HT-29 (cell line): Measurements from ENCODE around the gene DNAH7. TPM values are rescaled to one million over a fixed set of nuclear protein-coding genes. Genes with fewer than 3 reads are reported as not detected.
"Not testable (repeated sequence)": the region's sequence is repeated elsewhere in the genome, so short reads cannot be mapped to it uniquely, and the experiment has no call there.

Experiments used
- DNase-seq: peaks from one replicate; pipeline ENCODE4 v3.0.0-alpha.2; 2015; ENCODE audit warnings: low spot score
- total RNA-seq: library from RNA; depleted of rRNA; stranded (reverse); fragments of >200 nt; shearing (Covaris generic); gene quantifications from 2 replicates; pipeline ENCODE4 v1.2.3, GENCODE V29; 2014

Gene DNAH7
- total RNA-seq, 1 experiment from 2014 or later, result 0.58 TPM

DNA sequence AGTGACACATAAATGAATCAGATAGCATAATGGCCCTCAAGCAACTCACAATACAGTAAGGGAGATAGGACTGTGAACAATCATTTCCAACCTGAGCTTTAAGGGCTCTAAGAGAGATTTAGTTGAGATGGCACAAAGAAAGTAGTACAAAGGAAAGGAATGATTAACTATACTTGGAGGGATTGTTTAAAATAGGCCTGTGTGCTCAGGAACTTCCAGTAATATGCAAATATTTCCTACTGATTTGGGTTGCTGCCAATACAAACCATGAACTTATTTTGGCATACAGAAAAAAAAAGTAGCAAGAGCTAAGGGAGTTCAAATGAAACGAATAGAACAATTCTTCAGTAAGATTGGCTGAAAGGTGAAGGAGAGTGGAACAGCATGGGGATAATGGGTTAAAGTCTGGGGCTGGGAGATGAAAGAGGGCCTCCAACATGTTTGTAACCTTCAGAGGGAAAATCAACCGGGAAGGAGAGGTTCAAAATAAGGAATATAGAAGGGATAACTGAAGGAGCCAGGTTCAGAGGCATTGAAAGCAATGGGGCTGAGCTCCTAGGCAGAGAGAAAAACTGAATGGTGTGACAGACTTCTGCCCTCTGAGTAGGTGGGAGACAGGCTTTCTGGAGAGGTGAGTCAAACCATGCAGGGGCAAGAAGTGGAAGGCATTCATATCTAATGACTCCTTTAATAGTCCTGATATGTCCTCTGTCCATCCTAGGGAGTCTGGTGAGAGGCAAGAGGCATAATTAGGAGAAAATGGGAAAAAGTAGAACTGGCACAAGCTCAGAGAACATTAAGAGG is 83.5 kb downstream of the DNAH7 start:
- no peak for DNase-seq

DNA sequence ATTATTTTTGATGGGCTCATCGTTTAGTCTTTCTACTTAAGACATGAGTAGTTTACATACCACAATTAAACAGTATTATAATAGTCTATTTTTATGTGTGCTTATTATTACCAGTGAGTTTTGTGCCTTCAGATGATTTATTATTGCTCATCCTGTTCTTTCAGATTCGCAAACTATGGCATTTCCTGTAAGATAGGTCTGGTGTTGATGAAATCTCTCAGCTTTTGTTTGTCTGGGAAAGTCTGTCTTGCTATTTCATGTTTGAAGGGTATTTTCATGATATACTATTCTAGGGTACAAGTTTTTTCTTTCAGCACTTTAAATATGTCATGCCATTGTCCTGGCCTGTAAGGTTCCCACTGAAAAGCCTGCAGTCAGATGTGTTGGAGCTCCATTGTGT is 101.3 kb downstream of the DNAH7 start:
- no peak for DNase-seq

DNA sequence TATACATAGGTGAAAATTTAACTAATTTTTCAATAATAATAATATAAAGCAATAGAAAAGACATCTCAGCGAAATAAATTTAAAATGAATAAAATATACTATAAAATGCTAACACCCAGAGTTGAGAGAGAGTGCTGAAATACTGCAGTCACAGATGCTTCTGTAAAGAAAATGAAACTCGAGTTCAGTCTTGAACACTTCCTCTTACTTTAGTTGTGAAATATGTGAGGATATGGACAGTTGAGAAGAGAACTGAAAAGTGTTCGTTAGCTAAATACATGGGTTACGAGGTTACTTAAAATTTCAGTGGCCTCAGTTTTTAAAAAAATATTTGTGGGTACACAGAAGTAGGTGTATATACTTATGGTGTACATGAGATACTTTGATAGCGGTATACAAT is 106.8 kb downstream of the DNAH7 start:
- DNase-seq, result no peak

DNA sequence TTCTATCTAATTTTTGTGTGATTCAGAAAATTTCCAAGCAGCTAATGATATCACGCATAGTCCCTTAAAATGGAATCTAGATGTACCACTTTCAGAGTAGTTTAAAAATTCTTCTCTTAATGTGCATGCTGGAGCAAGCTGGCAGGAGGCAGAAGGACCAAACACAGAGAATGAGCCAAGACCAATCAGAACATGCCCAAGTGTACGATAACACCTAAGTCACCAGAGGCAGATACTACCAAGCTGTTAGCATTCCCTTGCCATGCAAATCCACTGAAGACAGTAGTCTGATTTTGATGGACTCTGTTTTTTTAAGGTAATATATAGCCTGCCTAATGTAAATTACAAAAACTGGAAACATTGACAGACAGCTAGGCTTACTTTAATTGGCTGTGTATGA is 109.3 kb downstream of the DNAH7 start:
- no peak for DNase-seq

DNA sequence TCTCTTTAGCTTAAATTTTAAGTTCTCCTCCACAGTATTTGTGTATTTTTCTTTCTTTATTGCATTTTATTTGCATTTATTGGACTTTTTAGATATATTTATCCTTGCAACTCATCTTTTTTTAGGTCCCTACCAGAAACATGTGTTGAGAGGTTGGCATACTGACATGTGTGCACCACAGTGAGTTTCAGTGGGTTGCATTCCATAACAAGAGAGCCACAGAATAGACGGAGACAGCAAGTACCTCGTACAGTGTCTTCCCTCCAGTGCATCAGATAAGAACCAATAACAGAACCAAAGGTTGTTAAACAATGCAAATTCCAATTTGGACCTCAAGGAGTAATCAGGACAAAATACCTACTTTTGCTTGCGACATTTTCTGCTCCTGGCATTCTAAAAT is 111.9 kb downstream of the DNAH7 start:
- DNase-seq, result no peak

DNA sequence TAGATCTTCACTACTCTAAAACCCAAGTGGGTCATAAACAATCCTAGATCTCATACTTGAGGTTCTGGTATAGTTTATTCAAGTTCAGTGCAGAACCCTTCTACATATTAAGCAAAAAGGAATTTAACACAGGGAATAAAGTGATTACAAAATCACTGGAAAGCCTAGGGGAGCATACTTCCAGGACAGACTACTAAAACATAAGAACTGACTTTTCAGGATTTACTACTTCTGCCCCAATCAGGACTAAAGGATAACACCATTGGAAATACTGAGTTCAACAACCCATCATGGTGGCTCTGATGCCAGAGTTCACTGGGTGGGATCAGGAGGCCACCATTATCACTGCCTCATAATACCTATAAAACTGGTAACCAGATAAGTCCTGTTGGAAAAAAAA is 123.6 kb downstream of the DNAH7 start:
- DNase-seq, result no peak

DNA sequence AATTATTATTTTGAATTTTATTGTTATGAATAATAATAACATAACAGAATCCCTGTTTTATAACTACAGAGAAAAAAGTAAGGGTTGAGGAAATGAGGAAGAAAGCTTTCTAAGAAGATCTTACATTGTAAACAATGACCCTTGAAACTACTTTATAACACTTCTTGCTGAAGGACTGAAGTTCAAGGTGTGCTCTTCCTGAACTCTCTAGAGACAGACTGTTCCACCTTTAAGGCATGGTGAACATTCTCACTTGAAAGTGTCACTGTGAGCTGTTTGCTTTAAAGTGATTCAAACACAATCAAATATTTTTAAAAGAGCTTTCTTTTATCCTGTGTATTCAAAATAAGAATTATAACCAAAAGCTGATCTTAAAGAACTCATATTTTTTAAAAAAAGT is 131.5 kb downstream of the DNAH7 start:
- no peak for DNase-seq

DNA sequence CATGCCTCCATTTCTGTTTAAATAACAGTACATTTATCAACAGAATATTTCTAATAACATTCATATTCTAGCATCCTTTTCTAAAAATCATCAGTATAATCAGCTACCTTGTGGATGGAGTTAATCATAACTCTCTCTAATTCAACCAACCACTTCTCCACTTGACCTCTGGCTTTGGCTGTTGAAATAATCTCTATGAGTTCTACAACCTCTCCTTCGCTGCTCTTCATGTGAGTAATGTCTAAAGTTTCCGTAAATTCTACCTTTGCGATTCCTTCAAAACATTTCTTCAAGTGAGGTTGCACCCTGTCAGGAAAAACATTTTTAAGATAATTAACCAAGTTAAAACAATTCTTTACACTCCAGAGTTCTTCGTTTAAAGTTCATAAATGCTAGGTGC is 134.2 kb downstream of the DNAH7 start:
- DNase-seq, result no peak

DNA sequence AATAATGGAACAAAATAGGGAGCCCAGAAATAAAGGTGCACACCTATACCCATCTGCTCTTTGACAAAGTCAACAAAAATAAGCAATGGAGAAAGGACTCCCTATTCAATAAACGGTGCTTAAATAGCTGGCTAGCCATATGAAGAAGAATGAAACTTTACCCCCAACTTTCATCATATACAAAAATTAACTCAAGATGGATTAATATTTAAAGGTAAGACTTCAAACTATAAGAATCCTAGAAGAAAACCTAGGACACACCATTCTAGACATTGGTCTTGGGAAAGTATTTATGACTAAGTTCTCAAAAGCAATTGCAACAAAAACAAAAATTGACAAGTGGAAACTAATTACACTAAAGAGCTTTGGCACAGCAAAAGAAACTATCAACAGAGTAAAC is 139.1 kb downstream of the DNAH7 start:
- no peak for DNase-seq

DNA sequence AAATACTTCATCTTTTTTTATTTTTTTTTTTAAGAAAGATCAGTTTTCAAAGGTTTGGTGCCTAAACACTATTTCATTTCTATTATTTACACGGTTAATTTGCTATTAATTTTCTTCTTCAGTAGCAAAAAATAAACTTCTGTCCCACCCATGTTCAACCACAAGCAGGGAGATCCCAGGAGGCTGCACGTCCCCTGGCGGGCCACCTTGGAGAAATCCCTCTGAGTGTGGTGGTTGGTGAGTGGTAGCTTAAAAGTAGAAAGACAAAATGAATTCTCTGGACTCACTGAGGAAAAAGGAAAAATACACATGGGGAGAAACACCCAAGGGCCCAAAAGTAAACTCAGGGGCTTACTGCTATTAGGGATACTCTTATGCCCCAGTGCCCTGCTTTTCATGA is 143.5 kb downstream of the DNAH7 start:
- no peak for DNase-seq

DNA sequence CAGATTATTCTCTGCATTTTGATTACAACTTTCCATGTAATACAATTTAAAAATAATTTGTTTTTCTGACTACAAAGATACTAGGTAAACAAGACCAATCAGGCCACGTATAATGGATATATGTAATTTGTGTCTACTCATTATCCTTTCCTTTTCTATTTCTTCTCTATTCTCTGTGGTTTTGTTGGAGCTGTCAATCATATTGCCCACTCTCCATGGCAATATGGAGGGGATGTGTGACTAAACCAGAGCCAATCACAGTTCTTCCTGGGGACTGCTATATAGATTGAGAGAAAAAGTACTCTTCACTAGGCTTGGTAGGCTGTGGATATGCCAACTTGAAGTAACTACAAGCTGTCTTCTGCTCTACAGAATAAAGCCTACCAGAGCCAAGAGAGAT is 144.7 kb downstream of the DNAH7 start:
- DNase-seq, result no peak

DNA sequence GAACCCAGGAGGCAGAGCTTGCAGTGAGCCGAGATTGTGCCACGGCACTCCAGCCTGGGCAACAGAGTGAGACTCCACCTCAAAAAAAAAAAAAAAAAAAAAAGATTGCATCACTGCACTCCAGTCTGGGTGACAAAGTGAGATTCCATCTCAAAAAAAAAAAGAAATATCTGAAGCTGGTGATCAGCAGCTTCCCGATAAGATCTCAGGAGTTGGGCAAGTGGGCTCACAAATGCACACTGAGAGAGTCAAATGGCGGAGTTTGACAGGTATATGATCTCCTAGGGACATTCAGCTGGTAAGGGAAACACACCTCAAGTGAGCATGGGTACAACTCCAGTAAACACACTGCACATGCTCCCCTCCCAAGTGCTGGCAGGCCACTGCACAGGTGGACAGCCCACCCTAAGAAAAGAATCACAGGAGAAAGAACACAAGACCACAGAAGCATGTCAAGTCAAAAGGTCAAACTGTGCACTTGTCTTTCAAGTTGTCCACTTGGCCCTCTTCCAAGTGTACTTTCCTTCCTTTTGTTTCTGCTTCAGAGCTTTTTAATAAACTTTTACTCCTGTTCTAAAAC is 151.5 kb downstream of the DNAH7 start:
- DNase-seq, result not testable (repeated sequence)

DNA sequence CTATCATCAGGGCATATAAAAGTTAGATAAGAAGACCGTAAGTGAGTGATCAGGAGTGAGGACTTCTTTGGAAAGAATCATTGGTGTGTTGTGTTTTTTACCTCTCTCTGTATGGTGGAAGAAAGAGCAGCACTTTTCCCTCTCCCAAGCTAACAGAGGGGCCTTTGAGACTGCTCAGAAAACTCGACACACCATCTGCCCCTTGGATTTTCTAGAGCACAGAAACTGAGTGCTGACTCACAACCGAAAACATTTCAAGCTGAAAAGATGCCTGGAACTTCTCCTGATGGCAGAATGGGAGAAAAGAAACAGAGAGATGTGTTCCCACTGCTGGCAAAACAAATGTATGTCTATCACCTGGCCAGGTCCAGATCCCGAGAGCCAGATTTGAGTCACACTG is 156.6 kb downstream of the DNAH7 start:
- no peak for DNase-seq

DNA sequence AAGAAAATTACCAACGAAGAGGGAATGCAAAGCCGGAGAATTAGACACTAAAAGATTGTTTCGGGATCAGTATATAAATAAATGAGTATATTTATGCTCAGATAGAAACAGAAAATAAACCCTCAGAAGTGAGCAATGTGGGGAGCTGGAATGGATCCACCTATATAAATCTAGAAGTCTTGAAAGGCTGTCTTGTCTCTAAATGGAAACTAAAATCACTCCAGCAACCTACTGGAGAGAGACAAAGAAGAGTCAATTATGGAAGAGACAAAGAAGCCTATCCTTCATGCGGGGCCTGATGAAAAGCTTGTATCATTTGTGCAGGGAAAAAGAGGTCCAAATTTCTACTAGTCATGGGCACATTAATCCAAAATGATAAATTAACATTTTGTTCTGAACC is 158.1 kb downstream of the DNAH7 start:
- no peak for DNase-seq

DNA sequence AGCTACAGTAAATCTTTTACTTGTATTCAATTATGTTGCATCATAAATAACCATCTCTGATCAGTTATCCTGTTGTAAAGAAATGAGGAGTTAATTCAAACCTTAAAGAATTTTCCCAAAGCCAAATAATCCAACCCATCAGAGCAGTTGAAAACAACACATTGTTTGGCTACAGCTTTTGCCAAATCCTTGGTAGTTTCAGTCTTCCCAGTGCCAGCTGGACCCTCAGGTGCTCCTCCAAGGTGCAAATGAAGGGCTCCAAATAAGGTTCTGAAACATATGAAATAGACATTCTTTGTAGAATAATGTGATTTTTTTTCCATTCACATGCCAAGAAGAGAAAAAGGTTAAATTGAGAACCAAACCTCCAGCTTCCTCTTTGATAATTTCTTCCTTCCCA is 158.7 kb downstream of the DNAH7 start:
- no peak for DNase-seq

DNA sequence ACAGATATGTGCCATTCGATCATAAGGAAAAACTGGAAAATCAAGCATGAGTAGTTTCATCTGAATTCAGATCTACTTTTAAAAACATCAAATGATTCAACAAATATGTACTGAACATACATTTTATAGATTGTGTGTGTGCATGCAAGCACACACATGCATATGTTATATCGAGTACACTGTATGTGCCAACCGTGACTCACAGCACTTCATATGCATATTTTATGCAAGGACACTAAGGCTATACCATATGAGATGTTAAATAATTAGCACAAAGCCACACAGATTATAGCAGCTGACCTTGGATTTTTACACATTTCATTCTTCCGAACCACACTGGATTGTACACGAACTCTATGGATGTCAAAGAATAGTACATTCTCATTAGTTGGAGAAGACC is 161.2 kb downstream of the DNAH7 start:
- DNase-seq, result no peak

DNA sequence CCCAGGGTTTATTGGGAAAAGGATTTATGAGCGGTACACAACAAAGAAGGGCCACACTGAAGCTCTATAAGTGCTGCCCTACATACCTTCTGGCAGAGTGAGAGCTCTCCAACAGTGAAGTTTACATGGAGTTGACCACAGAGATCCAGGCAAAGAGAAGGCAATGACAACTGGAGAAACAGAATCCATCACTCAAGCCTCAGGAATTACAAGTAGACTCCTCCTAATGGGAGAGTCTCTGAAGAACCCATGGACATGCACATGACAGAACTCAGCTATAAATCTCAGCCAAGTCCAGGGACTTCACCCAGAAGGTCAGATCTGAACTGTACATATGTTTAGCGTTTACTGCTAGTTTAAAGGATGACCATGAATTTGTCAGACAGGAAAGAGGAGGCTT is 164.7 kb downstream of the DNAH7 start:
- no peak for DNase-seq

DNA sequence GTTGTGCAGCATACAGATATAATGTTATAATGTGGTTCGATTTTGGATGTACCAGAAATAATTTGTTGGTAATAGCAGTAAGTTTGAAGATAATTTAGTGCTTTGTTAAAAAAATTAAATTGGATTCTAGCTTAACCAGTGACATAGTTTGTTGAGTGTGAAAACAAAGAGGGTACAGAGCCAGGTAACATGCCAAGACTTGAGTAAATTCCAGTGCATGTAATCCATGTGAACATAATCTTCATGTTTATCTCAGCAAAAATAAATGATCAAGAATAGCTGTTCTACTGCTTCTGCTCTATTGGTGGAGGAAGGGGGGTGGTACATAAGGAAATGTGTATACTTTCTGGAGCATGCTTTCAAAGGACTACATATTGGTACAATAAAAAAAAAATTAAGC is 165.8 kb downstream of the DNAH7 start:
- no peak for DNase-seq

DNA sequence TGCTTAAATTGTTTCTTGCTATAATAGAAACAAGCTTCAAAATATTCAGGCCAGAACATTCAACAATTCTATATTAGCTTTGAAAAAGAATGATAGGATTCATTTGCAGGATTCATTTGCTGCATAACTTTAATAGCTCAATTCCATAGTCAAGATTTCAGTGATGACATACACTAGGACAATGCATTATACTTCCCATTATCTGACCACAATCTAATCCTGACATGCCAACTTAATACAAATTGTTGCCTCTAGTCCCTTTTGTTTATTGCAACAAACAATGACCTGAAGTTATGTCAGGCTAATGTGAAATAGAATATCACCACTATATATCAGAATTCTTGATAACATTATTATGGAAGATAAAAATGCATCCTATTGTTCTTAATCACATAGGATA is 169.4 kb downstream of the DNAH7 start:
- DNase-seq, result no peak

DNA sequence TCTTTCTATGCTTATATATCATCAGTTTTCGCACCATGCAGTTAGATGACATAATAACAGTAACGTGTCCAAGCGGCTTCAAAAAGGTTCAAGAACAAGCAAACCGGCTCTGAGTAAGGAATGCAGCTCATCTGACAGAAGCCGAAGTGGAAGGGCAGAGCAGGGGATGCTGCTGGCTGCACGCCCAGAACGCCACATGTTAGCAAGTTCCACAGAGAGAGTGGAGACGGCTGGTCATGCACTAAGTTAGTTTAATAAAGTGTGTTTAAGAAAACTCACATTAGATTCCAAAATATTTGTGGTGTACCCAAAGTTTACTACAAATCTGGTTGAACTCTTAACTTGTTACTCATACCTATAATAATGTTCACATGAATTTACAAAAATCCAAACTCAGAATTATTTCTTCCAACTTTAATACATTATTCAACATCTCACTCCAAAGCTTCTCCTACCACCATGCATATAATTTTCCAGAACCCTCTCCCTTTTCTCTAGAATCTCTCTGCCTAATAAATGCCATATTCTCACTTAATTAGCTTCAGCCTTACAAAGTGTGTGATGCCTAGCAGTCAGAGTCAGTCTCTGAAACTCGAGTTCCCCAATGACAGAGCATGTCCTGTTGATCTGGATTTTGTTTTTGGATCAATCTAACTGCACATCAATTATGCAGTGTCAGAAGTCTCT is 170.0 kb downstream of the DNAH7 start:
- peak; percentile 79 for DNase-seq

DNA sequence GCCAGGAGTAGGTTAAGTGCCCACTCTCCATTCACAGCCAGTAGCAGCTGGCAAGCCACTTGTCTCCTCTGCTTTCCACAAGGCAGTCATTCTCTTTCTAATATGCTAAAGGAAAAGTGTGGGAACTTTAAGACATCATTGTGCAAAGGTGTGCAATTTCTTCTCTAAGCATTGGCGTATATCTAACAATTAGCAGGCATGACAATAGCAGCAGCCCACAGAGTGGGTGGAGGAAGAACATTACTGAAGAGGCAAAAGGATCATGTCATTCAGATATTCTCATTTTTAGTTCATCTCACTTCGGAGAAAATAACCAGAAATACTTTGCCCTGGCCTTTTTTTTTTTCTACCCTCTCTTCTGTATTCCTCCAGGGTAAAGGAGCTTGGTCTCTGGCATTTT is 177.6 kb downstream of the DNAH7 start:
- DNase-seq, result no peak

DNA sequence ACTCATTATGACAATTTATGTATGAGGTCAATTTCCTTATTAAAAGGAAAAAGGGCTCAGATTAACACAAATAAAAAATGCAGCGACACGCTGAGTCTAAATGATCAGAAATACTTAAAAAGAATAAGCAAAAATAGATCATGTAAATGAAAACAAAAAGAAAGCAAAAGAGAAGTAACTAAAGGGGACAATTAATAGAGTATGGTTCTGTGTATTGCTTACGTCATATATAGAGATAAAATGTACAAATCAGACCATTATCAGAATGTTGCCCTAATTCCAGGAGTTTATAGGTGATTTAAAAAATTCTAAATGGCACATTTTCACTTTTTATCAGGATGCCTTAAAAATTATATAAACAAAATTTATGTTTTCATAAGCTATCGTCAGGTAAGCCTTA is 189.5 kb downstream of the DNAH7 start:
- DNase-seq, result no peak

DNA sequence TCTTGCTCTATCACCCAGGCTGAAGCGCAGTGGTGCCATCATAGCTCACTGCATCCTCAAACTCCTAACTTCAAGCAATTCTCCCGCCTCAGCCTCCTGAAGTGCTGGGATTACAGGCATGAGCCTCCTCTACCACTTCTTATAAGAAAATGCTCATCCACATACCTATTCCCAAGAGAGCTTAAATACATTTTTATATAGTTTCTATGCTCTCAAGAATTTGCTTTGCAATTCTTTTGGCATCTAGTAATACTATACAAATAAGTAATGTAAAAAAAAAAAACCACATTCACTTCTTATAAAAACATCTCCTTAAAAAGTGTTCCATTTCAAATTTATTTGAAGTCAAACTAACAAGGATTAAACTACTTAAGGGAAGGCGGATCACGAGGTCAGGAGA is 197.3 kb downstream of the DNAH7 start:
- no peak for DNase-seq
